Measurements from ENCODE around the gene CADM1. TPM values are rescaled to one million over a fixed set of nuclear protein-coding genes. Genes with fewer than 3 reads are reported as not detected.

CADM1 gene
- total and polyA plus RNA-seq, 8 donors: 0.58 to 29.7 (median 5.3) TPM

- no peak for TF ChIP-seq POLR2AphosphoS5 (IDR thresholded peaks at IDR 0.05)
- TF ChIP-seq CTCF (IDR thresholded peaks at IDR 0.05): no peak
- no peak for DNase-seq
- no peak overlapping the region for H3K27ac ChIP-seq
- intact Hi-C loops (cut with DNase I; ENCODE audit: low total_unique reads): no loop called here
- no peaks in the 10 kb centered on the region for H3K4me1 ChIP-seq
- WGBS, 5 donors: 79 to 85% (median 83%) methylated on average over 14 of the region's 14 CpGs
- H3K27me3 ChIP-seq: no peaks in the 10 kb centered on the region
- no peaks in the 10 kb centered on the region for H3K9me3 ChIP-seq
- no peak overlapping the region for H3K4me3 ChIP-seq
- no peaks in the 10 kb centered on the region for H3K36me3 ChIP-seq
Observed at GRCh38 chr11:115178705-115179104, 325.5 kb downstream of the CADM1 start.

DNA sequence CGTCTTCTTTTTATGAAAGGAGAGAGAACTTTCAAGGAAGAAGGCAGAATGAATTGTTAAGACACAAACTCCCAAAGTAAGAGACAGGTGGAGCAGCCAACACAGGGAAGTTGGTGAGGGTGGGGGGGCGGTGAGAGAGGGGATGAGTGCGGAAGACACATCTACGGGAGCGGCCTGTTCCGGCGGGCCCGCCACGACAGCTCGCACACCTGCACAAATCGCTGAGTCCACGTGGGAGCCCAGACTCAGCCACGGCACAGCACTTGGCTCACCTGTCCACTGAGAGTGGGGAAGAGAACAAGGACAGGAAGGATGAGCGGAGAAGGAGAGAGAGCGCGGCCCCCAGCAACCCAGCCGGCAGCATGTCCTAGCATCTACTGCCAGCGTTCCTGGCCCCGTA lies 331.1 kb downstream of the CADM1 start:
- Histone ChIP-seq H3K27ac (no peak overlapping the region), H3K4me3 (no peak overlapping the region), H3K36me3 (no peaks in the 10 kb centered on the region), H3K27me3 (no peaks in the 10 kb centered on the region), H3K4me1 (peaks cover 0 to 6% (median 0%) of the 10 kb centered on the region in 4 donors), H3K9me3 (no peaks in the 10 kb centered on the region)
- WGBS, 5 donors: 85 to 90% (median 87%) methylated on average over 19 of the region's 19 CpGs
- intact Hi-C loops (cut with DNase I; ENCODE audit: low total_unique reads): no loop called here
- TF ChIP-seq POLR2A (IDR thresholded peaks at IDR 0.05) (no peak), POLR2AphosphoS5 (IDR thresholded peaks at IDR 0.05) (no peak), EP300 (IDR thresholded peaks at IDR 0.05) (no peak), CTCF (IDR thresholded peaks at IDR 0.05) (no peak)
- DNase-seq: no peak

DNA sequence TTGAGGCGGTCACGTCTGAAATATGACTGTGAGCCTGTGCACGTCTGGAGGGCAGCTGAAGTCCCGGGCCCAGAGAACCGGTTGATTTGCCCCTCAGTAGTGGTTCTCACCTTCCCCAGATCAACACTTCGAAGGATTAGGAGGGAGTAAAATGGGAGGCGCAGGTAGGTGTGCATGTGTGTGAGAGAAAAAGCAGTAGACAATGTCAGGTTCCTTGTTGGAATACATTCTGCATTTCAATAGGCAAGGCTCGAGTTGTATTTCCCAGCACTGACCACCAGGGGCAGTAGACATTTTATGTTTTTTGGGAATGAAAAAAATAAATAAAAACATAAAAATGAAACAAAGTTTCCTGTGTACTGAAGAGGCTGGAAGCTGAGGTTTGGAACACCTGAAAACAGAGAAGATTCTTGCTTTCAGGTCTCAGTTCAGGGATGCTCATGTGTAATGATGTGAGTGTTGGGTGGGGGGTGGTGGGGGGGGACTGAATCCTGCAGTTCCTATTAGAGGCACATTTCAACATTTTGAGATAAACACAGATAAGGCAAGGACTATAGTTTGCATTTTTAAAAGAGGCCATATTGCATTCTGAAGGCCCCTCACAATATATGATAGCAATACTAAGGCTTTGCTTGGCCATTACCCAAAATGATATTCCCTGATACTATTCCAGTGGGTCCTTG lies 333.9 kb downstream of the CADM1 start:
- DNase-seq: peak in 1 of 2 donors; percentile 56
- Histone ChIP-seq H3K4me1 (peaks cover 0 to 9% (median 0%) of the 10 kb centered on the region in 4 donors), H3K27me3 (peaks cover 0 to 13% (median 5%) of the 10 kb centered on the region in 3 donors), H3K36me3 (no peaks in the 10 kb centered on the region), H3K4me3 (no peak overlapping the region), H3K27ac (no peak overlapping the region), H3K9me3 (no peaks in the 10 kb centered on the region)
- TF ChIP-seq EP300 (IDR thresholded peaks at IDR 0.05) (no peak), POLR2A (IDR thresholded peaks at IDR 0.05) (no peak), CTCF (IDR thresholded peaks at IDR 0.05) (peak in 4 of 7 experiments; percentile 35 to 66 (median 55)), POLR2AphosphoS5 (IDR thresholded peaks at IDR 0.05) (no peak)
- WGBS, 5 donors: 48 to 56% (median 51%) methylated on average over 8 of the region's 8 CpGs
- intact Hi-C loops (cut with DNase I; ENCODE audit: low total_unique reads): no loop called here

DNA sequence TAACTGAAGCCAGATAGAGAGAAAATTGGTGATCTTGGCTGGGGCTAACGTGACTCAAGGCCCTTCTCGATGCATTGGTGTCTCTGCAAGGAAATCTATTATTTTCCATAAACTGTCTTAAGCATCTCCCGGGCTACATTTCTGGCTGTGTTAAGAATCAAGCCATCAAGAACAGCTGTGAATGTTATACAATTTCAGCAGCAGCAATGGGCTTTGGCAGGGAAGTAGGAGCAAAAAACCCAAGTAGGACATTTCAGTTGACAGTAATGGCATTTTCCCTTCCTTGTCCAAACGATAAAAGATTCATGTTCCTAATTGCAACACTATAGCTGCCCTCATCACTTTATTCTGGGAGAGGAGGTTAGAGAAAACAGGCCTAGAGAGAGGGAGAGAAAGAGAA lies 335.0 kb downstream of the CADM1 start:
- no peak for TF ChIP-seq EP300 (IDR thresholded peaks at IDR 0.05)
- TF ChIP-seq POLR2AphosphoS5 (IDR thresholded peaks at IDR 0.05): peak in 1 of 3 donors; percentile 12
- TF ChIP-seq POLR2A (IDR thresholded peaks at IDR 0.05): no peak
- WGBS, 5 donors: 50 to 77% (median 71%) methylated on average over 4 of the region's 4 CpGs
- Histone ChIP-seq H3K27me3 (peaks cover 0 to 20% (median 5%) of the 10 kb centered on the region in 3 donors), H3K36me3 (no peaks in the 10 kb centered on the region), H3K9me3 (no peaks in the 10 kb centered on the region), H3K27ac (no peak overlapping the region), H3K4me1 (peaks cover 0 to 9% (median 0%) of the 10 kb centered on the region in 4 donors), H3K4me3 (no peak overlapping the region)
- intact Hi-C loops (cut with DNase I; ENCODE audit: low total_unique reads): no loop called here
- peak in 1 of 2 donors; percentile 53 for DNase-seq

GRCh38 chr11:115168686-115169085 lies 335.5 kb downstream of the CADM1 start:
- no peak overlapping the region for H3K4me3 ChIP-seq
- 64 to 80% (median 66%) methylated on average over 2 to 5 of the region's 5 CpGs for WGBS, 5 donors
- DNase-seq: no peak
- peaks cover 0 to 25% (median 5%) of the 10 kb centered on the region in 3 donors for H3K27me3 ChIP-seq
- peaks cover 0 to 9% (median 0%) of the 10 kb centered on the region in 4 donors for H3K4me1 ChIP-seq
- TF ChIP-seq POLR2AphosphoS5 (IDR thresholded peaks at IDR 0.05) (no peak), POLR2A (IDR thresholded peaks at IDR 0.05) (no peak), EP300 (IDR thresholded peaks at IDR 0.05) (no peak), CTCF (IDR thresholded peaks at IDR 0.05) (no peak)
- H3K27ac ChIP-seq: no peak overlapping the region
- no peaks in the 10 kb centered on the region for H3K36me3 ChIP-seq
- intact Hi-C loops (cut with DNase I; ENCODE audit: low total_unique reads): no loop called here
- H3K9me3 ChIP-seq: no peaks in the 10 kb centered on the region

All from stomach (tissue), 9 donors.